Astrocyte (in vitro differentiated cells and primary cell): ENCODE results near the gene LRRC42.

Experiments used
- EZH2 ChIP-seq: IDR thresholded peaks from 2 replicates; pipeline ENCODE4 v1.6.1; 2012; ENCODE audit warnings: mild to moderate bottlenecking, low read length, inconsistent platforms; ENCODE audit not compliant: insufficient read depth
- TF ChIP-seq, protein P1 (sequence below): IDR thresholded peaks from 2 replicates; pipeline ENCODE4 v1.5.1; 2011; ENCODE audit warnings: low read depth, mild to moderate bottlenecking, inconsistent platforms, low read length, moderate library complexity; ENCODE audit not compliant: insufficient read depth

DNA sequence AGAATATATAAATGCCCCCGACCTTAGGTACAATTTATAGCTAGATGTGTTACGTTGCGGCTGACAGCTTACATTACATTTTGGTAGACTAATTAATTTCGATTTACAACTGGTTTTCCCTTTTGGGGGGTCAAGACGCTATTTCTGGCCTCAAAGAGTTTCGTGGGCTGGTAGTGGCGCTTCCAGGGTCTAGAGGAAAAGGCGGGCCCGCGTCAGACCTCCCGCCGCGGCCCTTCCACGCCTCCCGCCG is 1.0 kb upstream of the LRRC42 start:
- TF ChIP-seq, protein P1, sequence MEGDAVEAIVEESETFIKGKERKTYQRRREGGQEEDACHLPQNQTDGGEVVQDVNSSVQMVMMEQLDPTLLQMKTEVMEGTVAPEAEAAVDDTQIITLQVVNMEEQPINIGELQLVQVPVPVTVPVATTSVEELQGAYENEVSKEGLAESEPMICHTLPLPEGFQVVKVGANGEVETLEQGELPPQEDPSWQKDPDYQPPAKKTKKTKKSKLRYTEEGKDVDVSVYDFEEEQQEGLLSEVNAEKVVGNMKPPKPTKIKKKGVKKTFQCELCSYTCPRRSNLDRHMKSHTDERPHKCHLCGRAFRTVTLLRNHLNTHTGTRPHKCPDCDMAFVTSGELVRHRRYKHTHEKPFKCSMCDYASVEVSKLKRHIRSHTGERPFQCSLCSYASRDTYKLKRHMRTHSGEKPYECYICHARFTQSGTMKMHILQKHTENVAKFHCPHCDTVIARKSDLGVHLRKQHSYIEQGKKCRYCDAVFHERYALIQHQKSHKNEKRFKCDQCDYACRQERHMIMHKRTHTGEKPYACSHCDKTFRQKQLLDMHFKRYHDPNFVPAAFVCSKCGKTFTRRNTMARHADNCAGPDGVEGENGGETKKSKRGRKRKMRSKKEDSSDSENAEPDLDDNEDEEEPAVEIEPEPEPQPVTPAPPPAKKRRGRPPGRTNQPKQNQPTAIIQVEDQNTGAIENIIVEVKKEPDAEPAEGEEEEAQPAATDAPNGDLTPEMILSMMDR: no peak
- TF ChIP-seq EZH2: no peak
